GM23338 (cell line): Measurements from ENCODE around the gene PRKCH. TPM values are rescaled to one million over a fixed set of nuclear protein-coding genes. Genes with fewer than 3 reads are reported as not detected.
"Not testable (repeated sequence)": the region's sequence is repeated elsewhere in the genome, so short reads cannot be mapped to it uniquely, and the experiment has no call there.

Experiments used
- ATAC-seq: fragments of 200-7000 bp; cut with Tn5 transposase; 3 replicates; pipeline ENCODE4 v1.9.1; 2020
- DNase-seq: peaks from one replicate; pipeline ENCODE4 v3.0.0-alpha.2; 2015; ENCODE audit warnings: low spot score
- H2AFZ ChIP-seq: fragments of 200-600 bp; sonication (generic); 2 replicates; pipeline ENCODE4 v1.8.0; 2016; ENCODE audit warnings: antibody characterized with exemption, mild to moderate bottlenecking, moderate library complexity
- H3F3A ChIP-seq: fragments of 200-600 bp; sonication (generic); replicated peaks from 2 replicates; pipeline ENCODE4 v1.8.0; 2017; ENCODE audit warnings: antibody characterized with exemption, mixed run types, low read depth
- H3K27ac ChIP-seq: fragments of 200-600 bp; sonication (generic); 2 replicates; pipeline ENCODE4 v1.6.1; 2016; ENCODE audit warnings: low read depth
- H3K27me3 ChIP-seq: fragments of 200-600 bp; sonication (generic); 2 replicates; pipeline ENCODE4 v1.8.0; 2016; ENCODE audit warnings: mild to moderate bottlenecking, mixed run types, moderate library complexity; ENCODE audit not compliant: insufficient read depth
- H3K36me3 ChIP-seq: fragments of 200-600 bp; sonication (generic); 2 replicates; pipeline ENCODE4 v1.8.0; 2016; ENCODE audit warnings: mild to moderate bottlenecking; ENCODE audit not compliant: insufficient read depth
- H3K4me1 ChIP-seq: fragments of 200-600 bp; sonication (generic); 2 replicates; pipeline ENCODE4 v1.8.0; 2016; ENCODE audit warnings: mild to moderate bottlenecking, moderate library complexity; ENCODE audit not compliant: insufficient read depth
- H3K4me2 ChIP-seq: fragments of 200-600 bp; sonication (generic); 2 replicates; pipeline ENCODE4 v1.7.1; 2017; ENCODE audit warnings: mixed run types
- H3K4me3 ChIP-seq: fragments of 200-600 bp; sonication (generic); 2 replicates; pipeline ENCODE4 v1.6.1; 2016; ENCODE audit warnings: mixed run types
- H3K79me2 ChIP-seq: fragments of 200-600 bp; sonication (generic); replicated peaks from 2 replicates; pipeline ENCODE4 v1.8.0; 2017; ENCODE audit warnings: mild to moderate bottlenecking; ENCODE audit not compliant: insufficient read depth
- H3K9me2 ChIP-seq: fragments of 200-600 bp; sonication (generic); 2 replicates; pipeline ENCODE4 v1.8.0; 2017; ENCODE audit not compliant: insufficient read depth
- H4K20me1 ChIP-seq: fragments of 200-600 bp; sonication (generic); replicated peaks from 2 replicates; pipeline ENCODE4 v1.8.0; 2017; ENCODE audit warnings: mild to moderate bottlenecking; ENCODE audit not compliant: insufficient read depth
- H3K27ac Mint-ChIP-seq: 2 replicates; pipeline ENCODE4 v1.8.0; 2020; ENCODE audit warnings: inconsistent platforms, mild to moderate bottlenecking, moderate library complexity, mixed read lengths
- H3K27me3 Mint-ChIP-seq: 3 replicates; pipeline ENCODE4 v1.8.0; 2022; ENCODE audit warnings: low read depth, mild to moderate bottlenecking, moderate library complexity, mixed read lengths, inconsistent platforms; ENCODE audit not compliant: insufficient read depth, poor library complexity
- H3K36me3 Mint-ChIP-seq: 3 replicates; pipeline ENCODE4 v1.8.0; 2021; ENCODE audit warnings: low read depth, mild to moderate bottlenecking, inconsistent platforms, moderate library complexity, mixed read lengths
- H3K4me1 Mint-ChIP-seq: 3 replicates; pipeline ENCODE4 v1.8.0; 2020; ENCODE audit warnings: mild to moderate bottlenecking, inconsistent platforms, mixed read lengths
- H3K4me3 Mint-ChIP-seq: 3 replicates; pipeline ENCODE4 v1.8.0; 2021; ENCODE audit warnings: moderate library complexity, mild to moderate bottlenecking, inconsistent platforms, mixed read lengths
- H3K9me3 Mint-ChIP-seq: 3 replicates; pipeline ENCODE4 v1.8.0; 2020; ENCODE audit warnings: moderate library complexity, mild to moderate bottlenecking, inconsistent platforms, mixed read lengths
- CREB1 ChIP-seq: fragments of 250-450 bp; sonication (Bioruptor Pico); IDR thresholded peaks from 2 replicates; pipeline ENCODE4 v1.5.0; 2020; ENCODE audit warnings: low read depth, mild to moderate bottlenecking, moderate library complexity
- CTCF ChIP-seq, 2 experiments: fragments of 200-600 bp in 1 of 2; sonication (generic) in 1 of 2; conservative IDR thresholded peaks; 2 replicates each; pipeline versions ENCODE4 v1.5.1 to v1.6.1; 2016 to 2017; ENCODE audit warnings: antibody characterized with exemption in 2 of 2, low read depth in 2 of 2, mild to moderate bottlenecking in 2 of 2, moderate library complexity in 1 of 2
- ETS1 ChIP-seq: IDR thresholded peaks from 2 replicates; pipeline ENCODE4 v1.6.1; 2016; ENCODE audit warnings: antibody characterized with exemption
- EZH2 ChIP-seq: fragments of 200-600 bp; sonication (generic); IDR thresholded peaks from one replicate; pipeline ENCODE4 v1.8.0; 2017; ENCODE audit warnings: antibody characterized with exemption, mild to moderate bottlenecking, low read depth; ENCODE audit not compliant: unreplicated experiment
- EZH2phosphoT487 ChIP-seq: fragments of 200-600 bp; sonication (generic); IDR thresholded peaks from one replicate; pipeline ENCODE4 v1.8.1; 2018; ENCODE audit warnings: antibody characterized with exemption; ENCODE audit not compliant: unreplicated experiment
- JUNB ChIP-seq: IDR thresholded peaks from one replicate; pipeline ENCODE4 v1.6.1; 2016; ENCODE audit warnings: antibody characterized with exemption; ENCODE audit not compliant: unreplicated experiment
- NANOG ChIP-seq: IDR thresholded peaks from 2 replicates; pipeline ENCODE4 v1.6.1; 2016; ENCODE audit warnings: antibody characterized with exemption, borderline replicate concordance
- POLR2AphosphoS5 ChIP-seq: IDR thresholded peaks from 2 replicates; pipeline ENCODE4 v1.6.1; 2016; ENCODE audit warnings: antibody characterized with exemption, low read depth
- REST ChIP-seq: IDR thresholded peaks from one replicate; pipeline ENCODE4 v1.6.1; 2018; ENCODE audit warnings: antibody characterized with exemption; ENCODE audit not compliant: unreplicated experiment
- STAT1 ChIP-seq: IDR thresholded peaks from one replicate; pipeline ENCODE4 v1.6.1; 2016; ENCODE audit warnings: antibody characterized with exemption; ENCODE audit not compliant: unreplicated experiment
- ZNF331 ChIP-seq: fragments of 250-450 bp; sonication (Bioruptor Pico); IDR thresholded peaks from 2 replicates; pipeline ENCODE4 v1.5.0; 2020; ENCODE audit warnings: low read depth, mild to moderate bottlenecking, moderate library complexity
- polyA plus RNA-seq: library from polyadenylated mRNA; unstranded; fragments of >200 nt; fragmentation: Nextera tagmentation; extraction: Ambion mirVana; gene quantifications from 2 replicates; pipeline ENCODE4 v1.2.1, GENCODE V29; 2016
- total RNA-seq: library from RNA; depleted of rRNA; stranded (reverse); fragments of >200 nt; shearing (Covaris generic); gene quantifications from 2 replicates; pipeline ENCODE4 v1.2.3, GENCODE V29; 2014

PRKCH gene
- total and polyA plus RNA-seq, 2 experiments from 2014 or later = 5.4 to 10.1 TPM

GRCh38 chr14:61319706-61320105 lies 1.7 kb upstream of the PRKCH start:
- H3K4me3 ChIP-seq = no peak overlapping the region
- ATAC-seq (no peak), DNase-seq (no peak)
- no peaks in the 10 kb centered on the region for H3K9me2 ChIP-seq
- H3K27ac ChIP-seq = no peak overlapping the region
- H3K4me1 ChIP-seq = peaks cover 4% of the 10 kb centered on the region; the same call in 1 of the 2 replicates
- H3K36me3 ChIP-seq = no peaks in the 10 kb centered on the region
- no peak overlapping the region for H3K4me2 ChIP-seq
- no peaks in the 10 kb centered on the region; the same call in 1 of the 2 replicates for H3F3A ChIP-seq
- no peak overlapping the region for H3K27ac Mint-ChIP-seq
- H2AFZ ChIP-seq = 0 out of 2 replicates have a peak overlapping the region, but pooled peaks have one; percentile 23
- H3K4me3 Mint-ChIP-seq = no peak overlapping the region
- H3K36me3 Mint-ChIP-seq = 0 out of 3 replicates have a peak, but pooled peaks cover 2% of the 10 kb centered on the region
- H3K27me3 ChIP-seq = peaks cover 48% of the 10 kb centered on the region
- H4K20me1 ChIP-seq = no peaks in the 10 kb centered on the region
- TF ChIP-seq STAT1 (no peak), EZH2 (no peak), POLR2AphosphoS5 (no peak), NANOG (no peak), ZNF331 (CRISPR knock-in tag) (no peak), EZH2phosphoT487 (no peak), JUNB (no peak), CTCF (conservative IDR thresholded peaks at IDR 0.05; ENCODE audit: low read depth in 2 of 2) (no peak), REST (no peak), CREB1 (CRISPR knock-in tag) (no peak), ETS1 (no peak)
- no peaks in the 10 kb centered on the region for H3K9me3 Mint-ChIP-seq
- no peaks in the 10 kb centered on the region for H3K79me2 ChIP-seq
- H3K4me1 Mint-ChIP-seq = peaks cover 9% of the 10 kb centered on the region
- peaks cover 21% of the 10 kb centered on the region for H3K27me3 Mint-ChIP-seq

- not testable (repeated sequence) for H3K36me3 Mint-ChIP-seq, H3K79me2 ChIP-seq, H3K27ac Mint-ChIP-seq, H3F3A ChIP-seq, H3K9me3 Mint-ChIP-seq, H3K36me3 ChIP-seq, ATAC-seq, H3K4me1 Mint-ChIP-seq, H3K4me1 ChIP-seq, H4K20me1 ChIP-seq, DNase-seq, H3K4me3 ChIP-seq, H3K27ac ChIP-seq, H3K4me3 Mint-ChIP-seq, H3K4me2 ChIP-seq, H3K9me2 ChIP-seq
- peaks cover 21% of the 10 kb centered on the region for H3K27me3 Mint-ChIP-seq
- Histone ChIP-seq H3K27me3 (peaks cover 48% of the 10 kb centered on the region), H2AFZ (peak overlapping the region; percentile 100; the same call in 1 of the 2 replicates)
These were observed 1.2 kb upstream of the PRKCH start for GRCh38 chr14:61320170-61320569.
